Muscle layer of duodenum (tissue), 2 donors: ENCODE results near the gene IFT122.

Experiments
- H3K27ac ChIP-seq: one replicate; pipeline ENCODE4 v1.7.0; 2013; ENCODE audit warnings: mild to moderate bottlenecking, low read length
- H3K27me3 ChIP-seq: one replicate; pipeline ENCODE4 v1.7.0; 2013; ENCODE audit warnings: low read depth, mild to moderate bottlenecking, control low read depth, low read length
- H3K36me3 ChIP-seq, 2 donors: one replicate each; pipeline ENCODE4 v1.7.0; 2013; ENCODE audit warnings: low read length in 2 of 2, control low read depth in 1 of 2, mild to moderate bottlenecking in 1 of 2; ENCODE audit not compliant: insufficient read depth in 2 of 2, control insufficient read depth in 1 of 2
- H3K4me1 ChIP-seq, 2 donors: one replicate each; pipeline ENCODE4 v1.7.0; 2013; ENCODE audit warnings: low read length in 2 of 2, mild to moderate bottlenecking in 2 of 2, control low read depth in 1 of 2, moderate library complexity in 1 of 2; ENCODE audit not compliant: insufficient read depth in 2 of 2, control insufficient read depth in 1 of 2
- H3K4me3 ChIP-seq, 2 donors: one replicate each; pipeline ENCODE4 v1.7.0; 2013; ENCODE audit warnings: low read length in 2 of 2, low read depth in 1 of 2, mild to moderate bottlenecking in 1 of 2
- H3K9me3 ChIP-seq, 2 donors: one replicate each; pipeline ENCODE4 v1.7.0; 2013; ENCODE audit warnings: low read length in 2 of 2, control low read depth in 1 of 2, mild to moderate bottlenecking in 1 of 2; ENCODE audit not compliant: control insufficient read depth in 1 of 2
- donor health status: healthy.

The IFT122 gene

GRCh38 chr3:129549006-129549800 is 109.2 kb downstream of the IFT122 start:
- no peaks in the 10 kb centered on the region for H3K9me3 ChIP-seq
- H3K27ac ChIP-seq, result no peak overlapping the region
- no peaks in the 10 kb centered on the region for H3K36me3 ChIP-seq
- H3K4me3 ChIP-seq, result no peak overlapping the region
- peaks cover 0 to under 1% of the 10 kb centered on the region in 2 donors for H3K4me1 ChIP-seq
- no peaks in the 10 kb centered on the region for H3K27me3 ChIP-seq

DNA sequence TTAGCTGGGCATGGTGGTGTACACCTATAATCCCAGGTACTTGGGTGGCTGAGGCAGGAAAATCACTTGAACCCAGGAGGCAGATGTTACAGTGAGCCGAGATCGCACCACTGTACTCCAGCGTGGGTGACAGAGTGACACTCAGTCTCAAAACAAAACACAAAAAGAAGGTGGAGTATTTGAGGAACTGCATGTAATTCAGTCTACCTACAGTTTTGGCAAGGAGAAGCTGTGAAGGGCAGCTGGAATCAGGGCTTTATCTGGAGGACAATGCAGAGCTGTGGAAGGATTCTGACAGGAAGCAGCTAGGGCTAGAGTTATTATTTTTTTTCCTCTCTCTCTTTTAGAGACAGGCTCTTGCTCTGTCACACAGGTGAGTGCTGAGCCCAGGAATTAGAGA is 109.8 kb downstream of the IFT122 start:
- Histone ChIP-seq H3K4me3 (no peak overlapping the region), H3K27ac (no peak overlapping the region), H3K27me3 (no peaks in the 10 kb centered on the region), H3K9me3 (no peaks in the 10 kb centered on the region), H3K36me3 (no peaks in the 10 kb centered on the region), H3K4me1 (peaks cover 0 to 6% of the 10 kb centered on the region in 2 donors)

- H3K4me1 ChIP-seq, result peaks cover 0 to 19% of the 10 kb centered on the region in 2 donors
- H3K36me3 ChIP-seq, result peaks cover 0 to 3% of the 10 kb centered on the region in 2 donors
- no peaks in the 10 kb centered on the region for H3K27me3 ChIP-seq
- no peak overlapping the region for H3K27ac ChIP-seq
- no peaks in the 10 kb centered on the region for H3K9me3 ChIP-seq
- H3K4me3 ChIP-seq, result no peak overlapping the region
Measured at GRCh38 chr3:129552287-129553050, 112.4 kb downstream of the IFT122 start.

DNA sequence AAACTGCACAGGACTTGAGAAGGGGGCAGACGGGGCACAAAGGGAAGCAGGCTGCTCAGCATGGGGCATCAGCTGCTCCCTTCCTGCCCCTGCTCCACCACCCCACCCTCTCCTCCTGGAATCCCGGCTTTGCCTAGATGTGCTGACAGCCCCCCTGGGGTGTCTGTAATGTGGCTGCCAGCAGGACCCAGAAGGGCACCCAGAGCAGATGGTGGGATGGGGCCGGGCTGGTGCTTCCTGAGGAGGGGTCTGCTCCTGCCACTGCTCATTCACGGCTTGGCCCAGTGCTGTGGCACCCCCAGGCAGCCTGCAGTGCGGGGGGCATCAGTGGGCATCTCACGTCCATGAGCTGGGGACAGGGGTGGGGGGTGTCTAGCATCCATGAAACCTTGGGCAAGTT is 113.1 kb downstream of the IFT122 start:
- H3K27ac ChIP-seq, result no peak overlapping the region
- H3K9me3 ChIP-seq, result no peaks in the 10 kb centered on the region
- no peak overlapping the region for H3K4me3 ChIP-seq
- H3K36me3 ChIP-seq, result peaks cover 0 to 4% of the 10 kb centered on the region in 2 donors
- H3K27me3 ChIP-seq, result no peaks in the 10 kb centered on the region
- peaks cover 0 to 19% of the 10 kb centered on the region in 2 donors for H3K4me1 ChIP-seq

DNA sequence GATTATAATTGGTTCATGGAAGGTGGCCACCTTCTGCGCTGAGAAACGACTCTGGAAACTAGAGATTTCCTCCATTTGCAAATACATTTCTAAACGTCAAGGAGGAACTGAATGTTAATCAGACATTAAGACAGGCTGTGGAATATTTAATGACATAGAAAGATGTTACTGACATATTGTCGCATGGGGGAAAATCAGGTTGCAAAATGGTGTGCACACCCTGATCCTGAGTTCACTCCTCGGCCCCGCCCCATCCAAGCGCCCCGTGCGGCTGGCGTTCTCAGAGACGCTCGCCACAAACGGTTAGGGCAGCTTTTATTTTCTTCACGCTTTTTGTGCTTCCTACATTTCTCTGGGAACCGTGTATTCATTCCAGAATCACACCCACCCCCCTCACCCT is 113.7 kb downstream of the IFT122 start:
- peak overlapping the region in 1 of 2 donors; percentile 16 for H3K4me3 ChIP-seq
- H3K9me3 ChIP-seq, result no peaks in the 10 kb centered on the region
- H3K36me3 ChIP-seq, result peaks cover 0 to 7% of the 10 kb centered on the region in 2 donors
- H3K27me3 ChIP-seq, result no peaks in the 10 kb centered on the region
- H3K4me1 ChIP-seq, result peaks cover 0 to 20% of the 10 kb centered on the region in 2 donors
- no peak overlapping the region for H3K27ac ChIP-seq

GRCh38 chr3:129554356-129555152 is 114.5 kb downstream of the IFT122 start:
- H3K36me3 ChIP-seq, result peaks cover 0 to 7% of the 10 kb centered on the region in 2 donors
- H3K4me1 ChIP-seq, result peaks cover 0 to 24% of the 10 kb centered on the region in 2 donors
- no peaks in the 10 kb centered on the region for H3K9me3 ChIP-seq
- H3K4me3 ChIP-seq, result no peak overlapping the region
- H3K27ac ChIP-seq, result no peak overlapping the region
- H3K27me3 ChIP-seq, result no peaks in the 10 kb centered on the region

- H3K4me3 ChIP-seq, result no peak overlapping the region
- H3K4me1 ChIP-seq, result peaks cover 0 to 26% of the 10 kb centered on the region in 2 donors
- no peaks in the 10 kb centered on the region for H3K27me3 ChIP-seq
- H3K9me3 ChIP-seq, result no peaks in the 10 kb centered on the region
- peaks cover 0 to 7% of the 10 kb centered on the region in 2 donors for H3K36me3 ChIP-seq
- H3K27ac ChIP-seq, result no peak overlapping the region
Measured at GRCh38 chr3:129555153-129555550, 115.1 kb downstream of the IFT122 start.

DNA sequence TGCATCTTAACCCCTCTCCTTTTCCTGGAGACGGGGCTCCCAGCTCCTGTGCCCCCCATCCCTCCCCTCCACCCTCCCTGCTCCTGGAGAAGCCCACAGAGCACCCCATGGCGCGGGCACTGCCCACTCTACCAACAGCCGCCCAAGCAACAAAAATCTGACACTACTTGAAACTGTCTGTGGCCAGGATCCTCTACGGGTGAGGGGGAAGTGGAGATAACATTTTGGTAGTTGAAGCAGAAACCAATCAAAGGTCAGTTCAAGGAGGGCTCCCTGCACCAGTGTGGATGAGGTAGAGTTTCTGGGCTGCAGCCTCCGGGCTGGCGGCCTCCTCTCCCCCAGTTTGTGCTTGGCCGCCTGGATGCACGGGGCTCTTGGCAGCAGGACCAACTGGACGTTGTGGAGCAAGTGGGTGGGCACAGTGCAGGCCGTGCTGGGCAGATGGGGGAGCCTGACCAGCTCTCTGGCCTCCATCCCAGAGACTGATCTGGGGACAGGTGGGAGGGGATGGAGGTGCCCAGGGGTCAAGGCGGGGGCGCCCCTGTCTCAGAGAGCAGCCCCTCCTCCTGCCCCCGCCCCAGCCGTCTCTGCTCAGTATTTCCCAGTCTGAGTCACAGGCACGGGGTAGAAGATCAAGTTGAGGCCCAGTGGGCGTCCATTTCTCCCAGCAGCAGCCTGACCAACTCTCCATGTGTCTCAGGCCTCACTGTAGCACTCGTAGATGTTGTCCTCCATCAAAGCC is 115.8 kb downstream of the IFT122 start:
- Histone ChIP-seq H3K4me1 (peaks cover 0 to 33% of the 10 kb centered on the region in 2 donors), H3K4me3 (no peak overlapping the region), H3K27me3 (no peaks in the 10 kb centered on the region), H3K9me3 (no peaks in the 10 kb centered on the region), H3K27ac (no peak overlapping the region), H3K36me3 (peaks cover 0 to 7% of the 10 kb centered on the region in 2 donors)

- no peak overlapping the region for H3K4me3 ChIP-seq
Measured at GRCh38 chr3:129556358-129556695, 116.3 kb downstream of the IFT122 start.

DNA sequence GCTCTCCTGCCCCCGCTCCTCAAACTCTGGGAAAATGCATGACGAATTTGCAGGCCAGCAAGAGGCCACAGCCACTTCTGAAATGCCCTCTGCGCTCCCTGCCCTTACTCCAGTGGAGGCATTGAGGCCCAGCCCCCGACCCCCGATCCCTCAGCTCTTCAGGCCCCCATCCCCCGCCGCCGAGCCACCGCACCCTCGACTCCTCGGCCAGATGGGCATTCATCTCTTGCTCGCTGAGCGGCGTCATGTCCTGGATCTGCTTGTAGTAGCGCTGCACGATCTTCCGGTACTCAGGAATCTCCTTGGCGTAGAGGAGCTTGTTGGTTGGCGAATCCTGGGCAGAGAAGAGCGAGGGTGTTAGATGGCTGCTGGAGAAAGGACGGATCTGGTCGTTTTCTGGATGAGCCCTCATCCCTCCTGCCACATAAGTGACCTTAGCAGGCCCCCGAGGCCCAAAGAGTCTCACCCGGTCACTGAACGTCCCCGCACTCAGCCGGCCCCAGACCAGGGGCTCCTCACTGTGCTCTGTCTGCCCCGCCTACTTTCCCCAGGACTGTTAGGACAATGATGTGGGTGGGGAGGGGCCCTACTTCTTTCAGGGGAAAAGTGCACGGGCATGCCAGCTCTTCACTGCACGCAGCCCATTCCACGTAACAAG is 117.0 kb downstream of the IFT122 start:
- no peaks in the 10 kb centered on the region for H3K9me3 ChIP-seq
- H3K4me3 ChIP-seq, result no peak overlapping the region
- peaks cover 0 to 43% of the 10 kb centered on the region in 2 donors for H3K4me1 ChIP-seq
- no peak overlapping the region for H3K27ac ChIP-seq
- H3K27me3 ChIP-seq, result no peaks in the 10 kb centered on the region
- peaks cover 0 to 7% of the 10 kb centered on the region in 2 donors for H3K36me3 ChIP-seq

More at GRCh38 chr3:129556358-129556695, 116.3 kb downstream of the IFT122 start:
- no peak overlapping the region for H3K27ac ChIP-seq
- no peaks in the 10 kb centered on the region for H3K9me3 ChIP-seq
- H3K27me3 ChIP-seq, result no peaks in the 10 kb centered on the region
- H3K4me1 ChIP-seq, result peaks cover 0 to 38% of the 10 kb centered on the region in 2 donors
- peaks cover 0 to 7% of the 10 kb centered on the region in 2 donors for H3K36me3 ChIP-seq
